ENCODE results near the gene PRKAG2.

PRKAG2 gene

DNA sequence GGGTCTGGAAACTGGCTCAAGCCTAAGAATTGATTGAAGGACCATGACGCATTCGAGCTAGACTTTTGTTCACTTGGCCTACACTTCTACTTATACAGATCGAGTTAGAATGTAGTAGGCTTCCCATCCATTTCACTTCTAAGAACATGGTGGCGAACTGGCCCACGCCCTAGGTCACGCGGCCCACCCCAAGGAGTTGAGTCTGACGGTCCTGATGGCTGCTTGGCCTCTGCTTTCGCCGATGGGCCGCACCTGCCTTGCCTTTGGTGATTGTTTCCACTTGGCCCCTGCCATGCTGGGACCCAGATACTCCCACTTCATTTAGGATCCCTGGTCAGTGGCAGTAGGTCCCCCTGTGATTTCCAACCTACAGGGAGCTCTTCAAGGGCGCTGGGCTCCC, 153.6 kb downstream of the PRKAG2 start:
- ChIA-PET POLR2A (ENCODE audit: low non-redundant PET) (no interaction called here), CTCF (no interaction called here)
- DNase-seq (ENCODE audit: low spot score) = no peak
- TF ChIP-seq, protein P1, sequence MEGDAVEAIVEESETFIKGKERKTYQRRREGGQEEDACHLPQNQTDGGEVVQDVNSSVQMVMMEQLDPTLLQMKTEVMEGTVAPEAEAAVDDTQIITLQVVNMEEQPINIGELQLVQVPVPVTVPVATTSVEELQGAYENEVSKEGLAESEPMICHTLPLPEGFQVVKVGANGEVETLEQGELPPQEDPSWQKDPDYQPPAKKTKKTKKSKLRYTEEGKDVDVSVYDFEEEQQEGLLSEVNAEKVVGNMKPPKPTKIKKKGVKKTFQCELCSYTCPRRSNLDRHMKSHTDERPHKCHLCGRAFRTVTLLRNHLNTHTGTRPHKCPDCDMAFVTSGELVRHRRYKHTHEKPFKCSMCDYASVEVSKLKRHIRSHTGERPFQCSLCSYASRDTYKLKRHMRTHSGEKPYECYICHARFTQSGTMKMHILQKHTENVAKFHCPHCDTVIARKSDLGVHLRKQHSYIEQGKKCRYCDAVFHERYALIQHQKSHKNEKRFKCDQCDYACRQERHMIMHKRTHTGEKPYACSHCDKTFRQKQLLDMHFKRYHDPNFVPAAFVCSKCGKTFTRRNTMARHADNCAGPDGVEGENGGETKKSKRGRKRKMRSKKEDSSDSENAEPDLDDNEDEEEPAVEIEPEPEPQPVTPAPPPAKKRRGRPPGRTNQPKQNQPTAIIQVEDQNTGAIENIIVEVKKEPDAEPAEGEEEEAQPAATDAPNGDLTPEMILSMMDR (conservative IDR thresholded peaks at IDR 0.05; ENCODE audit: low read depth) = no peak
- H3K27ac ChIP-seq = no peak overlapping the region

DNA sequence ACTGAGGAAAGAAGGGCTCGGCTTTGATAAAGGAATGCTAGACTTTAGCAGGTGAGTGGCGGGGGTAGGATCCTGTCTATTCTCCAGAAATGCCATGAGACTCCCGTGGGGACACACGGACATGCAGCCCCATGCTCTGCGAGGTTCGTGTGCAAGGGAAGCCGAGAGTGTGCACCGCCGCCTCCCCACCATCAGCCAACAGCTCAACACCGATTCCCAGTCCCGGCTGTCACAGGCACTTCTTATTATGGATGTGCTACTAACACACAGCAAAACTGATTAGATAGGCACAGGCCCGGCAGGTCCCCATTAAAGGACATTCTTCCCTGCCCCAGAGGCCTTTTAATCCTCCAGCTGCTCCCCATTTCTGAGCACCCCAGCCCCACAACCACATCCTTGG, 154.4 kb downstream of the PRKAG2 start:
- no peak overlapping the region for H3K27ac ChIP-seq
- POLR2A ChIA-PET (ENCODE audit: low non-redundant PET) = no interaction called here
- CTCF ChIA-PET = no interaction called here
- TF ChIP-seq, protein P1 (conservative IDR thresholded peaks at IDR 0.05; ENCODE audit: low read depth) = no peak
- DNase-seq (ENCODE audit: low spot score) = no peak

DNA sequence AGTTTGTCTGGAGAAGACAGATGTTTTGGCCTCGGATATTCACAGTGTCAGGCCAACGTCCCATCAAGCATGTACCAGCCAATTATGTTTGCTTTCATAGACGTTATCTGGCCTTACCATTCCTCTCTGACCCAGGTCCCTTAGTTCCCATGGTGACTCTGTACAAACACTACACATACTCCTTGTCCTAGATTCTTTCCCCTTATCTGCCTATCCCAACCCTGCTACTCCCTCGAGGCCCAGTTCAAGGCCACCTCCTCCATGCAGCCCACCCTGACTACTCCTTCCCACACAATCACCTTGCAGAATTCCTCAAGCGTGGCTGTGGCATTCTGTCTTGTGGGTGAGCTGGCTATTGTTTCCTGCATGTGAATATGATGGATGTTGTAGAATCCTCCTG, 155.2 kb downstream of the PRKAG2 start:
- CTCF ChIA-PET = no interaction called here
- no peak for DNase-seq (ENCODE audit: low spot score)
- H3K27ac ChIP-seq = no peak overlapping the region
- POLR2A ChIA-PET (ENCODE audit: low non-redundant PET) = no interaction called here
- TF ChIP-seq, protein P1 (conservative IDR thresholded peaks at IDR 0.05; ENCODE audit: low read depth) = no peak

DNA sequence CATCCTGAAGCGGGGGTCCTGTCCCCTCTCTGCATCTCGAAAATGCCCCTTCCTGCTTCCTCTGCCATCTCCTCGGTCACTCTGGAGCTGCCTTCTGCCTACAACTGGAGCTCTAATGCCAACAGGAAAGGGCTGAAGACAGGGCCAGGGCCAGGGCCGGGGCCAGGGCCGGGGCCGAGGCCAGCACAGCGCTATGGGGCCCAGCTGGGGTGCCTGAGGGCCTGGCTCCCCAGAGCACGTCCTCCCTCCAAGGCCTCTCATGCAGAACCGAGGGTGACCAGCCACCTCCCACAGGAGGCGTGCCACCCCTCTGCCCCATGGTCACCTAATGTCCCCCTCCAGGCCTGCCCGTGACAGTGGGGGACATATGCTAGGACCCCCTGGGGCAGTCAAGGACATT, 155.7 kb downstream of the PRKAG2 start:
- POLR2A ChIA-PET (ENCODE audit: low non-redundant PET) = no interaction called here
- TF ChIP-seq, protein P1 (conservative IDR thresholded peaks at IDR 0.05; ENCODE audit: low read depth) = no peak
- CTCF ChIA-PET = no interaction called here
- DNase-seq (ENCODE audit: low spot score) = no peak
- no peak overlapping the region for H3K27ac ChIP-seq

DNA sequence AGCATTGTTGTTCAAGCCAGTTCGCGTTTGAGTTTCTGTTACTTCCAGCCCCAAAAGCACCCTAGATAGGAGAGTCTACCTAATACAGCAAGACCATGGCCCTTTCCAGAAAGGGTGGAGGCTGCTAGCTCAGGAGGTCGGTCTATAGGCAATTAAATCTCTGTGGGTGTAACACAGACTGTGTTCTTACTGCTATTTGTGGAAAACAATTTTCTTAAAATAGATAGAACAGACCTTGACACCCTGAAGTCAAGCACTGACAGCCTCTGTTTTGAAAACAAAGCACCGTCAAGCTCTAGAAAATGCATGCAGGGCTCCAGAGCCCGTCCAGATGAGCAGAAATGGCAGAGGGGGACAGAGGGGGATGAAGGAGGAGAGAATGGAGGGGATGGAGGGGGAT, 156.6 kb downstream of the PRKAG2 start:
- TF ChIP-seq, protein P1 (conservative IDR thresholded peaks at IDR 0.05; ENCODE audit: low read depth) = no peak
- POLR2A ChIA-PET (ENCODE audit: low non-redundant PET) = no interaction called here
- H3K27ac ChIP-seq = no peak overlapping the region
- CTCF ChIA-PET = no interaction called here
- DNase-seq (ENCODE audit: low spot score) = no peak

DNA sequence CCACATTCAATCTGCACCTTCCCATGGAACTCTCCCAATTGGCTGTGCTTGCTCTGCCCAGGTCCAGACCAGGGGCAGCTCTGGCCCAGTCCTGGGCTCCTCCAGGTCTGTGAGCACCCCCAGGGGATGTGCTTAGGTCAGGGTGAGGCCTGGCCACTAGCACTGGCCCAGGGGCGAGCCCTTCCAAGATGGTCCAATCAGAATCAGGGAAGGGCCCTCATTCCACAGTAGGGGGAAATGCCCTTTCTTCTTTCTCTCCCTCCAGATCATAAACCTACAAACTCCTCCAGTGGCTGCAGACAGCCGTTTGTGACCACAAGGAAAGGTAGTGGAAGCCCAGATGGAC, 157.0 kb downstream of the PRKAG2 start:
- POLR2A ChIA-PET (ENCODE audit: low non-redundant PET) = no interaction called here
- TF ChIP-seq, protein P1 (conservative IDR thresholded peaks at IDR 0.05; ENCODE audit: low read depth) = no peak
- no peak for DNase-seq (ENCODE audit: low spot score)
- CTCF ChIA-PET = no interaction called here
- no peak overlapping the region for H3K27ac ChIP-seq

Measured in RWPE1 (cell line).